Thyroid gland (tissue), 4 donors: Measurements from ENCODE around the gene CREG2.

Experiments
- CTCF ChIP-seq, 6 experiments: fragments of 200-600 bp in 3 of 6; fragments of 450-650 bp in 3 of 6; sonication (generic) in 3 of 6; IDR thresholded peaks; one replicate each; pipeline ENCODE4 v1.5.1; 2016 to 2019; ENCODE audit warnings: antibody characterized with exemption in 6 of 6, mild to moderate bottlenecking in 2 of 6, inconsistent platforms in 1 of 6, moderate library complexity in 1 of 6
- POLR2A ChIP-seq, 2 donors: fragments of 450-650 bp; IDR thresholded peaks; one replicate each; pipeline ENCODE4 v1.6.1; 2017; ENCODE audit warnings: antibody characterized with exemption in 2 of 2, mild to moderate bottlenecking in 2 of 2, moderate library complexity in 1 of 2

- TF ChIP-seq CTCF (IDR thresholded peaks at IDR 0.05), result no peak
- no peak for TF ChIP-seq POLR2A (IDR thresholded peaks at IDR 0.05)
Observed at GRCh38 chr2:101410114-101410513, 22.8 kb upstream of the CREG2 start.
